ENCODE results near the gene HPCAL4. TPM values are rescaled to one million over a fixed set of nuclear protein-coding genes. Genes with fewer than 3 reads are reported as not detected.
A peak's percentile ranks its signal among the peaks of the same experiment; 100 is the strongest.

HPCAL4 gene
- total and polyA plus RNA-seq, 10 of the 15 experiments (the other 5 are each of a cell fraction or from before 2014, with no cell fraction given), result 0.05 to 0.18 (median 0.06) TPM; not detected in 5

GRCh38 chr1:39657923-39658485 is 33.2 kb downstream of the HPCAL4 start:
- DNase-seq (ENCODE audit: low read depth, low spot score) (no peak), FAIRE-seq (peak; percentile 80), ATAC-seq (peak; percentile 94)
- POLR2A ChIA-PET, result interaction anchor here (1.4 kb wide), 1 partner anchor 52 kb away, joined by 4 read pairs; no protein-coding TSS in a partner anchor
- no peaks in the 10 kb centered on the region for H4K20me1 ChIP-seq (ENCODE audit: control insufficient read depth, insufficient read depth)
- H3K27ac ChIP-seq (ENCODE audit: control insufficient read depth, insufficient read depth), result no peak overlapping the region
- H2AFZ ChIP-seq (ENCODE audit: control insufficient read depth, low read depth, low read length), result peak overlapping the region; percentile 89
- no TSS peak for BruUV-seq (replicated peaks)
- RAD21 ChIA-PET (ENCODE audit: unreplicated experiment), result interaction anchor here (0.9 to 4.4 kb wide), 6 partner anchors 9 to 61 kb away, joined by 3 to 49 read pairs (median 6); partner anchors contain the start of gene NT5C1A
- 10% methylated on average over 6 of the region's 6 CpGs for WGBS (ENCODE audit: insufficient coverage, insufficient replicate concordance, low lambda C conversion rate, missing lambda C conversion rate)
- no peaks in the 10 kb centered on the region for H3K9me3 ChIP-seq (replicated peaks; ENCODE audit: control insufficient read depth, insufficient read depth, low read length)
- in situ Hi-C loops (cut with MboI) (no loop called here), intact Hi-C loops (cut with micrococcal nuclease; ENCODE audit: unreplicated experiment) (loop anchor here (10.0 kb wide), 1 partner anchor 553 kb away; no protein-coding TSS in a partner anchor)
- no peak for TF ChIP-seq CHD2 (IDR thresholded peaks at IDR 0.05; ENCODE audit: borderline replicate concordance, low read depth, low read length)
- no peak for TF ChIP-seq E2F4 (IDR thresholded peaks at IDR 0.05; ENCODE audit: low read depth, low read length)
- TF ChIP-seq ZNF274 (IDR thresholded peaks at IDR 0.05; ENCODE audit: insufficient read depth, insufficient read length), result no peak
- peak; percentile 36; the same call in 1 of the 2 replicates for TF ChIP-seq IRF4 (IDR thresholded peaks at IDR 0.05; ENCODE audit: low read depth, low read length)
- no peak for TF ChIP-seq ATF7 (IDR thresholded peaks at IDR 0.05; ENCODE audit: low read depth)
- TF ChIP-seq SMC3 (IDR thresholded peaks at IDR 0.05; ENCODE audit: borderline replicate concordance, low read length), result peak; percentile 54; the same call in 1 of the 2 replicates
- TF ChIP-seq SIX5 (IDR thresholded peaks at IDR 0.05; ENCODE audit: low read depth, low read length, severe bottlenecking), result no peak
- TF ChIP-seq CHD4 (IDR thresholded peaks at IDR 0.05), result no peak
- no peak for TF ChIP-seq ZNF24 (IDR thresholded peaks at IDR 0.05)
- TF ChIP-seq CREB1 (IDR thresholded peaks at IDR 0.05; ENCODE audit: low read depth), result 0 out of 2 replicates have a peak, but pooled peaks have one; percentile 30
- TF ChIP-seq NR2F1 (conservative IDR thresholded peaks at IDR 0.05), result no peak
- no peak for TF ChIP-seq ZNF384 (IDR thresholded peaks at IDR 0.05; ENCODE audit: borderline replicate concordance, low read depth, low read length)
- TF ChIP-seq YY1 (IDR thresholded peaks at IDR 0.05; ENCODE audit: low read depth, low read length), result 0 out of 2 replicates have a peak, but pooled peaks have one; percentile 49
- no peak for TF ChIP-seq USF1 (IDR thresholded peaks at IDR 0.05; ENCODE audit: borderline replicate concordance, extremely low read length, insufficient read depth, low read depth, low read length)
- TF ChIP-seq CTCF (IDR thresholded peaks at IDR 0.05 in 2 of 3, conservative IDR thresholded peaks at IDR 0.05 in 1 of 3; ENCODE audit: control insufficient read depth in 2 of 3, extremely low read depth in 1 of 3, insufficient read depth in 1 of 3, low read depth in 3 of 3, low read length in 3 of 3), result peak; percentile 75 to 93 (median 84)
- TF ChIP-seq FOS (IDR thresholded peaks at IDR 0.05; ENCODE audit: borderline replicate concordance, extremely low read depth, insufficient read length), result no peak
- peak; percentile 64 for TF ChIP-seq RAD21 (IDR thresholded peaks at IDR 0.05; ENCODE audit: insufficient read depth, low read depth, low read length)
- no peak for TF ChIP-seq ZSCAN29 (IDR thresholded peaks at IDR 0.05)
- H3K9ac ChIP-seq (ENCODE audit: control insufficient read depth, insufficient read depth, low read length), result no peak overlapping the region
- no peak overlapping the region for H3K4me3 ChIP-seq
- no peaks in the 10 kb centered on the region; a peak in 1 of 4 replicates for H3K27me3 ChIP-seq (replicated peaks in 1 of 2; ENCODE audit: control insufficient read depth in 2 of 2, insufficient read depth in 2 of 2, low read length in 1 of 2)
- H3K4me1 ChIP-seq (ENCODE audit: control insufficient read depth, insufficient read depth, low read length), result peaks cover 5% of the 10 kb centered on the region; the same call in 1 of the 2 replicates
- SMC1A ChIA-PET (ENCODE audit: uncharacterized antibody, unreplicated experiment), result interaction anchor here (0.8 to 3.5 kb wide), 14 partner anchors 9 to 559 kb away, joined by 3 to 35 read pairs (median 4); no protein-coding TSS in a partner anchor
- no peaks in the 10 kb centered on the region for H3K36me3 ChIP-seq (ENCODE audit: control insufficient read depth in 2 of 2, insufficient read depth in 2 of 2, low read length in 1 of 2)
- CTCF ChIA-PET, result interaction anchor here (0.6 to 11.1 kb wide), 43 partner anchors 9 to 560 kb away, joined by 3 to 312 read pairs (median 4); partner anchors contain the start of genes NT5C1A and PABPC4
- H3K79me2 ChIP-seq (ENCODE audit: control insufficient read depth, insufficient read depth, low read length), result no peaks in the 10 kb centered on the region
- H3K4me2 ChIP-seq (ENCODE audit: control insufficient read depth, insufficient read depth), result no peak overlapping the region

All from GM12878 (cell line).